Hepatocyte (in vitro differentiated cells): ENCODE measurements around the gene THUMPD3. TPM values are rescaled to one million over a fixed set of nuclear protein-coding genes. Genes with fewer than 3 reads are reported as not detected.

Experiments
- DNase-seq: peaks from one replicate; pipeline ENCODE4 v3.0.0-alpha.2; 2016; ENCODE audit warnings: low spot score
- H2AFZ ChIP-seq: fragments of 200-600 bp; sonication (generic); 2 replicates; pipeline ENCODE4 v1.6.0; 2016; ENCODE audit warnings: antibody characterized with exemption, mild to moderate bottlenecking
- H3K27ac ChIP-seq: fragments of 200-600 bp; sonication (generic); 2 replicates; pipeline ENCODE4 v1.5.1; 2016; ENCODE audit warnings: mild to moderate bottlenecking
- H3K27me3 ChIP-seq: fragments of 200-600 bp; sonication (generic); 2 replicates; pipeline ENCODE4 v1.6.1; 2016
- H3K36me3 ChIP-seq: fragments of 200-600 bp; sonication (generic); replicated peaks from 2 replicates; pipeline ENCODE4 v1.5.1; 2016; ENCODE audit warnings: low read depth; ENCODE audit not compliant: insufficient read depth
- H3K4me1 ChIP-seq: fragments of 200-600 bp; sonication (generic); 2 replicates; pipeline ENCODE4 v1.5.1; 2016; ENCODE audit warnings: mild to moderate bottlenecking, moderate library complexity; ENCODE audit not compliant: insufficient read depth
- H3K4me2 ChIP-seq: fragments of 200-600 bp; sonication (generic); 2 replicates; pipeline ENCODE4 v1.6.0; 2016
- H3K4me3 ChIP-seq: fragments of 200-600 bp; sonication (generic); 2 replicates; pipeline ENCODE4 v1.5.1; 2016; ENCODE audit warnings: mild to moderate bottlenecking
- H3K79me2 ChIP-seq: fragments of 200-600 bp; sonication (generic); 2 replicates; pipeline ENCODE4 v1.6.0; 2017; ENCODE audit warnings: mild to moderate bottlenecking
- H3K9me2 ChIP-seq: fragments of 200-600 bp; sonication (generic); replicated peaks from 2 replicates; pipeline ENCODE4 v1.6.0; 2017; ENCODE audit warnings: mild to moderate bottlenecking; ENCODE audit not compliant: insufficient read depth
- H3K9me3 ChIP-seq: fragments of 200-600 bp; sonication (generic); 2 replicates; pipeline ENCODE4 v1.5.1; 2016; ENCODE audit warnings: low read depth, mild to moderate bottlenecking
- H4K20me1 ChIP-seq: fragments of 200-600 bp; sonication (generic); 2 replicates; pipeline ENCODE4 v1.6.0; 2016; ENCODE audit warnings: mild to moderate bottlenecking; ENCODE audit not compliant: insufficient read depth, poor library complexity, severe bottlenecking
- CTCF ChIP-seq: fragments of 200-600 bp; sonication (generic); IDR thresholded peaks from 2 replicates; pipeline ENCODE4 v1.5.1; 2016; ENCODE audit warnings: antibody characterized with exemption, mild to moderate bottlenecking; ENCODE audit not compliant: poor library complexity
- EZH2 ChIP-seq: fragments of 200-600 bp; sonication (generic); IDR thresholded peaks from 2 replicates; pipeline ENCODE4 v1.6.1; 2016; ENCODE audit warnings: antibody characterized with exemption, mild to moderate bottlenecking, borderline replicate concordance
- EZH2phosphoT487 ChIP-seq: fragments of 200-600 bp; sonication (generic); IDR thresholded peaks from one replicate; pipeline ENCODE4 v1.6.1; 2018; ENCODE audit warnings: antibody characterized with exemption, mild to moderate bottlenecking, low read depth, moderate library complexity; ENCODE audit not compliant: unreplicated experiment, severe bottlenecking
- WGBS: methylation state at CpG from one replicate; pipeline ENCODE4 v1.1.6; 2016; ENCODE audit warnings: low lambda C conversion rate; ENCODE audit errors: missing lambda C conversion rate; 5-methylcytosine and 5-hydroxymethylcytosine counted together
- polyA plus RNA-seq: library from polyadenylated mRNA; unstranded; fragments of >200 nt; fragmentation: Nextera tagmentation; extraction: Ambion mirVana; gene quantifications from 2 replicates; pipeline ENCODE4 v1.2.1, GENCODE V29; 2016
- total RNA-seq: library from RNA; depleted of rRNA; stranded (reverse); fragments of >200 nt; gene quantifications from 2 replicates; pipeline ENCODE4 v1.2.3, GENCODE V29; 2014

Gene THUMPD3
- total and polyA plus RNA-seq, 2 experiments from 2014 or later = 17.3 to 22.7 TPM

GRCh38 chr3:9386078-9386459 lies 23.2 kb downstream of the THUMPD3 start:
- 88% methylated on average over 3 of the region's 3 CpGs for WGBS
- Histone ChIP-seq H3K4me2 (no peak overlapping the region), H3K9me3 (no peaks in the 10 kb centered on the region), H3K9me2 (no peaks in the 10 kb centered on the region), H3K4me3 (no peak overlapping the region), H3K27me3 (no peaks in the 10 kb centered on the region), H4K20me1 (peaks cover 12% of the 10 kb centered on the region), H3K27ac (no peak overlapping the region), H2AFZ (no peak overlapping the region), H3K4me1 (no peaks in the 10 kb centered on the region), H3K36me3 (no peaks in the 10 kb centered on the region), H3K79me2 (peaks cover 37% of the 10 kb centered on the region)
- DNase-seq = no peak
- TF ChIP-seq EZH2phosphoT487 = no peak
- TF ChIP-seq CTCF = no peak
- TF ChIP-seq EZH2 = no peak

GRCh38 chr3:9386501-9387321 lies 23.9 kb downstream of the THUMPD3 start:
- H3K9me2 ChIP-seq = no peaks in the 10 kb centered on the region
- no peaks in the 10 kb centered on the region for H3K4me1 ChIP-seq
- TF ChIP-seq EZH2phosphoT487 = no peak
- no peak for TF ChIP-seq EZH2
- no peak for TF ChIP-seq CTCF
- 83% methylated on average over 1 of the region's 1 CpG for WGBS
- H3K27ac ChIP-seq = no peak overlapping the region
- no peaks in the 10 kb centered on the region for H3K9me3 ChIP-seq
- H3K27me3 ChIP-seq = no peaks in the 10 kb centered on the region
- H3K79me2 ChIP-seq = peaks cover 44% of the 10 kb centered on the region
- H4K20me1 ChIP-seq = peaks cover 18% of the 10 kb centered on the region
- no peak overlapping the region for H3K4me3 ChIP-seq
- H3K4me2 ChIP-seq = no peak overlapping the region
- no peaks in the 10 kb centered on the region for H3K36me3 ChIP-seq
- no peak for DNase-seq
- no peak overlapping the region for H2AFZ ChIP-seq

- no peak overlapping the region for H3K4me3 ChIP-seq
- 86% methylated on average over 2 of the region's 2 CpGs for WGBS
- peaks cover 49% of the 10 kb centered on the region for H3K79me2 ChIP-seq
- no peaks in the 10 kb centered on the region for H3K9me2 ChIP-seq
- no peaks in the 10 kb centered on the region for H3K4me1 ChIP-seq
- peaks cover 24% of the 10 kb centered on the region for H4K20me1 ChIP-seq
- no peak overlapping the region for H3K27ac ChIP-seq
- DNase-seq = no peak
- no peak overlapping the region for H2AFZ ChIP-seq
- H3K36me3 ChIP-seq = no peaks in the 10 kb centered on the region
- no peaks in the 10 kb centered on the region for H3K27me3 ChIP-seq
- H3K9me3 ChIP-seq = no peaks in the 10 kb centered on the region
- TF ChIP-seq EZH2phosphoT487 = no peak
- TF ChIP-seq CTCF = no peak
- no peak for TF ChIP-seq EZH2
- H3K4me2 ChIP-seq = no peak overlapping the region
These were observed 24.4 kb downstream of the THUMPD3 start for GRCh38 chr3:9387322-9387655.
